ENCODE results near the gene SLC29A2.

Gene SLC29A2, protein sequence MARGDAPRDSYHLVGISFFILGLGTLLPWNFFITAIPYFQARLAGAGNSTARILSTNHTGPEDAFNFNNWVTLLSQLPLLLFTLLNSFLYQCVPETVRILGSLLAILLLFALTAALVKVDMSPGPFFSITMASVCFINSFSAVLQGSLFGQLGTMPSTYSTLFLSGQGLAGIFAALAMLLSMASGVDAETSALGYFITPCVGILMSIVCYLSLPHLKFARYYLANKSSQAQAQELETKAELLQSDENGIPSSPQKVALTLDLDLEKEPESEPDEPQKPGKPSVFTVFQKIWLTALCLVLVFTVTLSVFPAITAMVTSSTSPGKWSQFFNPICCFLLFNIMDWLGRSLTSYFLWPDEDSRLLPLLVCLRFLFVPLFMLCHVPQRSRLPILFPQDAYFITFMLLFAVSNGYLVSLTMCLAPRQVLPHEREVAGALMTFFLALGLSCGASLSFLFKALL

GRCh38 chr11:66371627-66372415, at the start of gene SLC29A2:
Gene SLC29A2 (minus strand): TSS chr11:66371760. CDS start chr11:66371591, 169 bp downstream.
- FAIRE-seq (no peak), DNase-seq (ENCODE audit: low spot score) (no peak)

- FAIRE-seq (no peak), DNase-seq (ENCODE audit: low spot score) (no peak)
Observed at GRCh38 chr11:66420671-66421476, 49.3 kb upstream of the SLC29A2 start, which contains the start of gene NPAS4. Gene NPAS4 (plus strand): TSS chr11:66421035. CDS start chr11:66421180, 145 bp downstream.

DNA sequence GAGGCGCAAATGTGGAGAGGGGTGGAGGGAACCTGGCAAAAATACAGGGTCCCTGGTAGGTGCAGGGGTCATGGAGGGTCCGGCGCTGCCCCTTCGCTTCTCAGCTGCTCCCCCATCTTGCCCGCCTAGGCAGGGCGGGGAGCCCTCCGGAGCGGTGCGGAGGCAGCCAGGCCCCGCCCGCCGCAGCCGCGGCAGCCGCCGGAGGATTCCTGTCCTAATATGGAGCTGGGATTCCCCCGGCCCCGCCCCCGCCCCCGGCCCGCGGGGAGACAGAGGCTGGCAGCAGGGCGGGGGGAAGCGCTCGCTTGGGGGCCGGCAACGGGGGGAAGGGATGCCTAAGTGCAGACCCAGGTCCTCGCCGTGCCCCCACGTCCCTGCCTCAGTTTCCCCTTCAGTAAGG, 48.3 kb upstream of the SLC29A2 start:
- DNase-seq (ENCODE audit: low spot score): no peak
- no peak for FAIRE-seq

DNA sequence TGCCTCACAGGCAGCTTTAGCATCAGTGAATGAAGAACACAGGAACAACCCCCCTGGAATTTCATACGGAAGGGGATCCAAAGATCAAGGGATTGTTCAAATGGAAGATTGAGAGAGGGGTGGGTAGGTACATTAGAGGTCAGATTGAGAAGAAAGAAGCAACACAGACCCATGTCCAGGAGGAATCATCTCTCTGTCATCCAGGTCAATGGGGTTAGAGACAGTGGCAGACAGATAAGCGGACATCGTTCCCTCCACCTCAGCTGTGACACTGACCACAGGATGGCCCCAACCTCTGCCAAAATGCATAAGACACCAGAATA, 47.4 kb upstream of the SLC29A2 start:
- FAIRE-seq (no peak), DNase-seq (ENCODE audit: low spot score) (no peak)

GRCh38 chr11:66418168-66418985, 46.8 kb upstream of the SLC29A2 start:
- FAIRE-seq (peak; percentile 42), DNase-seq (ENCODE audit: low spot score) (peak; percentile 73)

GRCh38 chr11:66417000-66417399, 45.4 kb upstream of the SLC29A2 start:
- DNase-seq (ENCODE audit: low spot score): no peak
- FAIRE-seq: no peak

DNA sequence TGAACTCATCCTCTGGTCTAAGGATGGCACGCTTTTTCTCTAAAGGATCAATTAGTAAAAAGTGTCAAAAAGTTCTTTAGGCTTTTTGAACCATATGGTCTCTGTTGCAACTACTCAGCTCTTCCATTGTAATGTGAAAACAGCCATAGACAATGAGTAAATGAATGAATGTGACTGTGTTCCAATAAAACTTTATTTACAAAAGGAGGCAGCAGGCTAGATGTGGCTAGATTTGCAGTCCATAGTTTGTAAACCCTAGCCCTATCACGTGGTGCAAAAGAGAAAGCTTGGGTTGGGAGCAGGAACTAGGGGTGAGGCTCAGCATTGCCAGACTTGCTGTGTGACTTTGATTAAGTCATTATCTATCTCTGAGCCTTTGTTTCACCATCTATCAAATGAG, 43.9 kb upstream of the SLC29A2 start:
- no peak for DNase-seq (ENCODE audit: low spot score)
- no peak for FAIRE-seq

GRCh38 chr11:66414120-66414934, 42.8 kb upstream of the SLC29A2 start:
- no peak for FAIRE-seq
- DNase-seq (ENCODE audit: low spot score): no peak

GRCh38 chr11:66413167-66413566, 41.6 kb upstream of the SLC29A2 start:
- FAIRE-seq: no peak
- DNase-seq (ENCODE audit: low spot score): no peak

- FAIRE-seq: no peak
- DNase-seq (ENCODE audit: low spot score): no peak
Observed at GRCh38 chr11:66412110-66412509, 40.5 kb upstream of the SLC29A2 start.

DNA sequence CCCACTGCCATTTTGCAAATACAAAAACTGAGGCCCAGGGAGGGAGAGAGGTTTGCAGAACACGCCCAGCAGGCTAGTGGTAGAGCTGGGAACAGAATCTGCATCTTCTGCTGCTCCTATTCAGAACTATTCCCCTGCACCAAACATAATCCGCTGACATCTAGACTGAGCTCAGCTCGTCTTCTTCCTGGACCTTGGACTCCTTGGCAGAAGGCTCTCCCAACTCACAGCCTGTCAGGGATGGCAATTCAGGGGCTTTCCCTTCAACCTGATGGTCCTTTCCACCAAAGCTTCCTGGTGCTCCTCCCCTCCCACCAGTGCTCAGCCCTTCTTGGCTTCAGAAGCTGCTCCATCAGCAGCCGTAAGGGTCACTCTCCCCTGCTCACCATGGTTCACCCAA, 39.8 kb upstream of the SLC29A2 start:
- DNase-seq (ENCODE audit: low spot score) (no peak), FAIRE-seq (no peak)

DNA sequence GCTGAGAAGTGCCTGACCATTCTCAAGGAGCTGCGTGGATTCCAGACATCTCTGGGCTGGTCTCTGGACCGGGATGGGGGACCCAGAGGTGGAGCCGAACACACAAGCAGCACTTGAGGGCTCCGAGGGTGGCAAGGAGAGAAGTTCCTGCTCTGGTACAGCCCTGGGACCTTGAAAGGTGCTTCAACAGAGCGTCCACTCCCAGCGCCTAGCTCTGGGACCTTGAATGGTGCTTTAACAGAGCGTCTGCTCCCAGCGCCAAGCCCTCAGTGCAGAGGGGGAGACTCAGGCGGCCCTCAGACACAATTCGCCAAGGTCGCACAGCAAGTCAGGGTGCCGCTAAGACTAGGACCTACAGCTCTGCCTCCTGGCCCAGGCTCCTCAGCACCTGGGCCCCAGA, 38.6 kb upstream of the SLC29A2 start:
- FAIRE-seq (no peak), DNase-seq (ENCODE audit: low spot score) (no peak)

DNA sequence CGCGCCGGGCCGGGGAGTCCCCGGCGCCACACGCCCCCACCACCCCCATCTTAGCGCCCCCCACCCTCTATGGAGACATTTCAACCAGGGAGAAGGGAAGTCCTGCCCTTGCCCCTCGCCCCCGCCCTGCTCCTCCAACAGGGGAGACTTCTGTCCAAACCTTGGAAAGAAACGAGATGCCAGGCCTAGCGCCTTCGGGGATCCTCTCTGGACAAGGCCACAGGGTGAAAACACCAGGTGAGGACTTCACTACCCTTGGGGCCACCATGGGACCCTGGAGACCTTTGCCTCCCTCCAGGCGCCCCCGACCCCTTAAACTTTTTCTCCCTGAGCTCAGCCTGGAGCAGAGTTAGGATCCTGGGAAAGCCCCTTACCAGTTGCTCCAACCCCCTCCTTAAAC, 37.7 kb upstream of the SLC29A2 start:
- DNase-seq (ENCODE audit: low spot score) (no peak), FAIRE-seq (no peak)

- FAIRE-seq (peak; percentile 32), DNase-seq (ENCODE audit: low spot score) (peak; percentile 53)
Observed at GRCh38 chr11:66408488-66409214, 37.1 kb upstream of the SLC29A2 start.

GRCh38 chr11:66407651-66408050, 36.1 kb upstream of the SLC29A2 start:
- FAIRE-seq: no peak
- no peak for DNase-seq (ENCODE audit: low spot score)

GRCh38 chr11:66393954-66394353, 22.4 kb upstream of the SLC29A2 start:
- no peak for FAIRE-seq
- DNase-seq (ENCODE audit: low spot score): no peak

GRCh38 chr11:66391322-66391721, 19.8 kb upstream of the SLC29A2 start:
- no peak for FAIRE-seq
- no peak for DNase-seq (ENCODE audit: low spot score)

GRCh38 chr11:66388780-66389386, 17.3 kb upstream of the SLC29A2 start:
- DNase-seq (ENCODE audit: low spot score) (peak; percentile 18), FAIRE-seq (no peak)

All from RCC 7860 (cell line).